Measurements from ENCODE around the gene CHEK2. TPM values are rescaled to one million over a fixed set of nuclear protein-coding genes. Genes with fewer than 3 reads are reported as not detected.
"Not testable (repeated sequence)": the region's sequence is repeated elsewhere in the genome, so short reads cannot be mapped to it uniquely, and the experiment has no call there.

The CHEK2 gene
- total RNA-seq, 1 donor from 2014 or later, result 14.9 TPM

DNA sequence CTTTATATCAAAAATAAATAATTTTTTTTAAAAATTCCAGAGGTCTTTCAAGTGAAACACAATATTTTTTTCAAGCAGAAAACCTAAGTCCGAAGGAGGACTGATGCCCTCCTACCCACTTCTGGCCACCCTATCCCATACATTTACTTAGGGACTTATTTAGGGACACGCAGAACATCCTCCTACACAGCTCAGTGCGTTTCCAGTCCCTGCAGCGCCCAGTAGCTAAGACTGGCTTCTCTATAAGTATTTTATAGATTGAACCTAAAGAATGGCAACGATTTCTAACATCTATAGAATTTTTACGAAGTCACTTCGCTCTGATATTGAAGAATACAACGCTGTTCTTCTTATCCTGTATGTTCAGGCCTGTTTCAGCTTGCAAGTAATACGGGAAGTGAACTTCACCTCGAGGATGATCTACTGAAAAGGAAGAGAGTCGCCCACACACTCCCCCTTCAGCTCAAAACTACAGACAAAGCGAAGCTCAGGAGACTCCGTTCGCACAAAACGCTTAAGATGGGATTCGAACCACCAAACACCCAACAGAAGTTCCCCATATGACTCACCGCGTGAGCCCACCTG lies 328 bp downstream of the CHEK2 start:
- ATAC-seq, result no peak

DNA sequence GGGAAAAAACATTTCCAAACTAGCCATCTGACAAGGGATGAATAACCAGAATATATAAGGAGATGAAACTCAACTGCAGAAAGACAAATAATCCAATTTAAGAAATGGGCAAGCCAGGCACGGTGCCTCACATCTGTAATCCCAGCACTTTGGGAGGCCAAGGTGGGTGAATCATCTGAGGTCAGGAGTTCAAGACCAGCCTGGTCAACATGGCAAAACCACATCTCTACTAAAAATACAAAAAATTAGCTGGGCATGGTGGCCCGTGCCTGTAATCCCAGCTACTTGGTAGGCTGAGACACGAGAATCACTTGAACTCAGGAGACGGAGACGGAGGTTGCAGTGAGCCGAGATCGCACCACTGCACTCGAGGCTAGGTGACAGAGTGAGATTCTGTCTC lies 2.7 kb downstream of the CHEK2 start:
- not testable (repeated sequence) for ATAC-seq

- ATAC-seq, result no peak
These were observed 3.9 kb downstream of the CHEK2 start for GRCh38 chr22:28737701-28738100.

DNA sequence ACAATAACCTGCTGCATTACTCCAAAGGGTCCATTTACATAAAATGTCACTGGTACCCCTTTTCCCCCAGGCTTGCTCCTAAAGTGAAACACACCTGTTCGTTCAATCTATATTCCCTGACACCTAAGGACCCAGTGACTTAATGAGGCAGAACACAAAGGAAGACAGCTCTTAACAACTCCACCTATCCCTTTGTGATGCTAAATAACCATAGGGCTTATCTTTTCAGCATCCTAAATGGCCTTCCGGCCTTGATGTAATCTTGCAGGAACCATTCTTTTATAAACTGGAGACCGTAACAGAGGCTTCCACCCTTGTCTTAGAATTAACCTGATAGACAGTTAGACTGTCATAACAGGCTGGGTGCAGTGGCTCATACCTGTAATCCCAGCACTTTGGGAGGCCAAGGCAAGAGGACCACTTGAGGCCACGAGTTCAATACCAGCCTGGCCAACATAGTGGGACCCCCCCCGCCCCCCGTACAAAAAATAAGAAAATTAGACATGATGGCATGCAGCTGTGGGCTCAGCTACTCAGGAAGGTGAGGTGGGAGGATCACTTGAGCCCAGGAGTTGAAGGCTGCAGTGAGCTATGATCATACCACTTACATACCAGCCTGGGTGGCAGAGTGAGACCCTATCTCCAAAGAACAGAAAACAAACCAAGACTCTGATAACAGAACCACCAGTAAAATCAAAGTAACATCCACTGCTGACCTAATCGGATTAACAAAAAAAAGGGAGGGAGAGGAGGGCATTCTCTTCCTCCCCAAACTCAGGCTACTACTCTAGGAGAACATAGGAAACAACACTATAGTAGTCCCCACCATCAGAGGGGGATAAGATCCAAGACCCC lies 5.1 kb downstream of the CHEK2 start:
- no peak for ATAC-seq

DNA sequence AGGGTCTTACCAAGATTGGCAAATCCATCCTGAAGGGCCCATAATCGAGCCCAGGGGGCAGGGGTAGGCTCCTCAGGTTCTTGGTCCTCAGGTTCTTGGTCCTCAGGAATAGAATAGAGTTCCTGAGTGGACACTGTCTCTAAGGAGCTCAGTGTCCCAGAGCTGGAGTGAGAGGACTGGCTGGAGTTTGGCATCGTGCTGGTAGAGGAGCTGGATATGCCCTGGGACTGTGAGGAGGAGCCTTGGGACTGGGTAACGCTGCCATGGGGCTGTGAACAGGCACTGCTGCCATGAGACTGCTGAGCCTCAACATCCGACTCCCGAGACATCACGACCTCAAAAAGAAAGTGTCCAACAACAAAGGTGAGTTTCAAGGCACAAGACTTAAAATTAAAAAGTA lies 7.2 kb downstream of the CHEK2 start:
- ATAC-seq, result no peak

DNA sequence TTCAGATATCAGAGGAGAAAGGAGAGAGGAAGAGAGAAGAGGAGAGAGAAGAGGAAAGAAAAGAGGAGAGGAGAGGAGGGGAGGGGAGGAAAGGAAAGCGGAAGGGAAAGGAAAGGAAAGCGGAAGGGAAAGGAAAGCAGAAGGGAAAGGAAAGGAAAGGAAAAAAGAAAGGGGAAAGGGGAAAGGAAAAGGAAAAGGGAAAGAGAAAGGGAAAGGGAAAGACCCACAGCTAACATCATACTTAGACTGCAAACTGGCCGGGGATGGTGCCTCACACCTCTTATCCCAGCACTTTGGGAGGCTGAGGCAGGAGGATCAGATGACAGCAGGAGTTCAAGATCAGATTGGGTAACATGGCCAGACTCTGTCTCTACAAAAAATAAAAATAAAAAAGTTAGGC lies 11.4 kb downstream of the CHEK2 start:
- no peak for ATAC-seq

DNA sequence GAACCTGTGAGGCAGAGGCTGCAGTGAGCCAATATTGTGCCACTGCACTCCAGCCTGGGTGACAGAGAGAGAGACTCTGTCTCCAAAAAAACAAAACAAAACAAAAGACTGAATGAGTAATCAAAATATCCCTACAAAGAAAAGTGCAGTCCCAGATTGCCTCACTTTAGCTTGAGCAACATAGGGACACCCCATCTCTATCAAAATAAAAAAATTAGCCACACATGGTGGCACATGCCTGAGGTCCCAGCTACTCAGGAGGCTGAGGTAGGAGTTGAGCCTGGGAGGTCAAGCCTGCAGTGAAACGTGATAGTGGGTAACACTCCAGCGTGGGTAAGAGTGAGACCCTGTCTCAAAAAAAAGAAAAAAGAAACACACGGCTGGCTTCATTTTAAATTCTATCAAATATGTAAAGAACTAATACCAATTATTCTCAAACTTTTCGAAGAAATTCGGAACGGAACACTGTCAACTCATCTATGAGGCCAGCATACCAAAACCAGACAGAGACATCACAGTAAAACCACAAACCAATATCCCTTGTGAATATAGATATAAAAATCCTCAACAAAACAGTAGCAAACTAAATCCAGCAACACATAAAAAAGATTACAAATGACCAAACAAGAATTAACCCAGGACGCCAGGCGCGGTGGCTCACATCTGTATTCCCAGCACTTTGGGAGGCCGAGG lies 12.9 kb downstream of the CHEK2 start:
- ATAC-seq, result peak; percentile 35

DNA sequence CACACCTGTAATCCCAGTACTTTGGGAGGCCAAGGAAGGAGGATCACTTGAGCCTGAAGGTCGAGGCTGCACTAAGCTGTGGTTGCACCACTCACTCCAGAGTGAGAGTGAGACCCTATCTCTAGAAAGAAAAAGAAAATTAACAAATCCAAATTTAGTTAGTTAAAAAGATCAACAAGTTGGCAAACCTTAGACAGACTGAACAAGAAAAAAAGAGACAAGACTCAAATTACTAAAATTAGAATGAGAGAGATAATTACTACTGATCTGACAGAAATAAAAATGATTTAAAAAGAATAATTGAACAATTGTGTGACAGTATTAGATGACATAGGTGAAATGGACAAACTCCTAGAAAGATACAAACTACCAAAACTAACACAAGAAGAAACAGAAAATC lies 13.6 kb downstream of the CHEK2 start:
- no peak for ATAC-seq

DNA sequence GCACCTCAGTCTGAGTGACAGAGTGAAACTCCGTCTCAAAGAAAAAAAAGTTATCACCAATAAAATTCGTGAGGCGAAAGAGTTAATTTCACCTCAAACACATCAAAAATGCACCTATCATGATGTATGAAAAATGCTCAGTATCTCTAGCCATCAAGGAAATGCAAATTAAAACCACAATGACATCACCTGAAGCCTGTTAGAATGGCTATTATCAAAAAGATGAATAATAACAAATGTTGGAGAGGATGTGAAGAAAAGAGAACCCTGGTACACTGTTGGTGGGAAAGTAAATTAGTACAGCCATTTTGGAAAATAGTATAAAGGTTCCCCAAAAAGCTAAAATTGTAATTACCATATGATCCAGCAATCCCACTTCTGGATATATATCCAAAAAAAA lies 23.6 kb downstream of the CHEK2 start:
- no peak for ATAC-seq

DNA sequence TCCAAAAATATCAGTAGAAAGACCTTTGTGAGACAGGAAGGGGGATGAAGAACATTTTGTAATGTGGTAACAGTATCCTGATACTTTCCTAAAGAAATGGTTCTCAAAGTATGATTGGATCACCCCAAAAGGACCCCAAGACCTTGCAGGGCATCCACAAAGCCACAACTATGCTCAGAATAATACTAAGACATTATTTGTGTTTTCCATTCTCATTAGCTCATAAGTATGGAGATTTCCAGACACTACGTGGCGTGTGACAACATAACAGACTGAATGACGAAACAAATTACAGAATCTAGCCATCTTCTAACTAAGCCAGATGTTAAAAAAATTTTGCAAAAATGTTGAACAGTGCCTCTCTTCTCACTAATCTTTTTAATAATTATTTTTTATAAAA lies 24.9 kb downstream of the CHEK2 start:
- no peak for ATAC-seq

DNA sequence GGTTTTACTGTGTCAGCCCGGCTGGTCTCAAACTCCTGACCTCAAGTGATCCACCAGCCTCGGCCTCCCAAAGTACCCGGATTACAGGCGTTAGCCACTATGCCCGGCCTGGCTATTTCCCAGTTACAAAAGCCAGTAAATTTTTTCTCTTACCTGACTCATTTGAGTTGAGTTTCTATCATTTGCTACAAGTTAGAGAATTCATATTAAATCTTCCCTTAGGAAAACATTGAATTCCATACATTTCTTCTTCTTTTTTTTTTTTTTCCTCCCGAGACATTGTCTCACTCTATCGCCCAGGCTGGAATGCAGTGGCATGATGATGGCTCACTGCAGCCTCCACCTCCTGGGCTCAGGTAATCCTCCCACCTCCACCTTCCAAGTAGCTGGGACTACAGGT lies 26.0 kb downstream of the CHEK2 start:
- ATAC-seq, result no peak

GRCh38 chr22:28714043-28714628 lies 27.5 kb downstream of the CHEK2 start:
- no peak for ATAC-seq

- peak; percentile 74 for ATAC-seq
These were observed 29.5 kb downstream of the CHEK2 start for GRCh38 chr22:28711820-28712777.

DNA sequence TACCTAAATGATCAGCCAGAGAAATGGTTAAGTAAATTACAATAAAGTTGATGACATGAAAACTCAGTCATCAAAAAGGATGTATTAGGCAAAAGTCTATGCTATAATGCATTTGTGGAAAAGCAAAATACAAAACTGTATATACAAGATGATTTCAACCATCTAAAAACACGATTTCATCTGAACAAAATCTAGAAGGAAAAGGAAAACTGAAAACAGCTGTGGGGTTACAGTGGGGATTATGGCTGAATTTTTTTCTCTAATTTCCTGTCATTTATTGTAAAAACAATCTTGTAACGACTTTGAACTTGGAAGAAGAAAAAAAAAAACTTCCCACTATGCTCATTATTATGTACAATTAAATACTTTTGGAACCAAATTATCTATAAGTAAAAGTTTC lies 30.3 kb downstream of the CHEK2 start:
- ATAC-seq, result no peak

DNA sequence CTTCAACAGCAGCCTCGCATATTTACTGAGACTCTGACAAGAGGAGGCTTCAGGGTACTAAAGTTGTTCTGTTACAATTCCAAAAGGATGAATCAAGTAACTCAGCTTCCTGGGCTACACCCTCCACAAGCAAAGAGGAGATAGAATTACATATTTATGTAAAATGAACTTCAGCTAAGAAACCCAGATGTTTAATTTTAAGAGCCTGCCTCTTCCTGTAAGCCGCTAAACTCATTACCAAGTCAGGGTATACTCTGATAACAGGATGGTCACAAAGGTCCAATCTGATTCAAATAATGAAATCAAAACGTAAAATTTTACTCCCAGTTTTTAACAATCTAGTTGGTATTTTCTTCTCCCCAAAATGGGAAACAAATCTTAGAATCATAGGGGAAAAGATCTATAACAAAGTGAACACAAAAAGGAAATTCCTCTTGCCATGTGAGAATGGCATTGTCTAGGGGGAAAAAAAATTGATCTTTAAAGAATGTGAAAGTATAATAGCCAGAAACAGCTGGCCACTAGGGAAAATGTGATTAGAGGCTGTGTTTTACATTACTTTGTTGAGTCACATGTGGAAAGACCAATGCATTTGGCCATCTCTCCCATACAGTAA lies 30.9 kb downstream of the CHEK2 start:
- ATAC-seq, result no peak

DNA sequence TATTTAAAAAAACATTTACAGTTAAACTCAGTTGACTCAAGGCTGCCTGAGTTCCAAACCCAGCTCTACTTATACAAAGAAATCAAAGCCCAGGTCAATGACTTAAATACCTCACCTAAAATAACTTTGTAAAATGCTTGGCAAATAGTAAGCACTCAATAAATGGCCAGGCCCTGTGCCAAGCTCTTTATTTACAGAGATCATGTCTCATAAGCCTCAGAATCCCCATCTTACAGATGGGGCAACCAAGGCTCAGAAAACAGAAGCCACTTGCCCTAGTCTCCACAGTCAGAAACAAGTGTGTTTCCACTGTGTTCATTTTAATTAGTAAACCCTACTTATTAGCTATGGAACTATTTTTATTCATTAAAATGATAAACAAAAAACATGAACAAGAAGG lies 31.5 kb downstream of the CHEK2 start:
- ATAC-seq, result no peak

GRCh38 chr22:28706845-28707244 lies 34.8 kb downstream of the CHEK2 start:
- no peak for ATAC-seq

GRCh38 chr22:28703436-28703835 lies 38.2 kb downstream of the CHEK2 start:
- no peak for ATAC-seq

DNA sequence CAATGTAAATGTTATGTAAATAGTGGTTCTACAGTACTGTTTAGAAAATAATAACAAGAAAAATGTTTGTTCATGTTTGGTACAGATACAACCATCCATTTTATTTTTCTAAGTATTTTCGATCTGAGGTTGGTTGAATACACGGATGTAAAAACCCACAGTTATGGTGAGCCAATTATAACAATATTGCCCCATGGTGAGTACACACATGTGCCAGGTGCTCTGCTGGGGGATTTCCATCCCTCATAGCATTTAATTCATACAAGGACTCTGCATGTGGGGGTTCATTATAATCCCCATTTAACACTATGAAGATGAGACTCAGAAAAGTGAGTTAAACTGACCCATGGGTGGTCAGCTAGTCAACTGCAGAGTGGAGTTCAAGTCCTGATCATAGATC lies 38.7 kb downstream of the CHEK2 start:
- no peak for ATAC-seq

DNA sequence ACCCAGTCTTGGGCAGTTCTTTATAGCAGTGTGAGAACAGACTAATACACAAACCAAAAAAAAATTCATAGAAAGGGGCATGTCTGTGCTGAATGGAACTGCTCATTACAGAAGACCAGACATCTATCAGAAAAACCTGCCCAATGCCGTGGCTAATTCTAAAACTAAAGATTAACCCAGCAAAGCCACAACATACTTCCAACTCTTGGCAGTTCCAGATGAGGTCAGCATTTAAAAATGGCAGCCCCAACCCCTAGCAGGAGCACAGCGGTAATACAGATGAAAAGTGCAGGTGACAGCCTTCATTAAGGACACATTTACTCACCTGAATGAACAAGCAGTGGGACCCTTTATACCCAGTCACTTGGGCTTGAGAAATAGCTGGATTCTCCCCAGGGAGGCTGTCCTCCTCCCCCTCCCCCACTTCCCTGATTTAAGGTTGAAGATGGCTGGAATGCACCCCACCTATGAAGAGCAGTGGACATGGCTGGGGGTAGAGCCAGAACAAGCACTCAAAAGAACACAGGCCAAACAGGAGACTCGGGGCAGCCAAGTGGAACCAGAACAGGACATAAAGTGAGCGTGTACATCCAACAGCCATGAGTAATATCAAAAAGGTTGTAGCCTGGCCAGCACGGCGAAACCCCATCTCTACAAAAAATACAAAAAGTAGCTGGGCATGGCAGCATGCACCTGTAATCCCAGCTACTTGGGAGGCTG lies 48.4 kb downstream of the CHEK2 start:
- not testable (repeated sequence) for ATAC-seq

- ATAC-seq, result not testable (repeated sequence)
These were observed 51.8 kb downstream of the CHEK2 start for GRCh38 chr22:28689796-28690195.

Data from esophagus mucosa (tissue), 1 donor.